Neural progenitor cell (in vitro differentiated cells): ENCODE results near the gene LY6G6D. TPM values are rescaled to one million over a fixed set of nuclear protein-coding genes. Genes with fewer than 3 reads are reported as not detected.

ENCODE experiments used
- DNase-seq: peaks from one replicate; pipeline ENCODE4 v3.0.0-alpha.2; 2016; ENCODE audit warnings: low spot score
- H2AFZ ChIP-seq: fragments of 200-600 bp; sonication (generic); replicated peaks from 2 replicates; pipeline ENCODE4 v1.6.1; 2016; ENCODE audit warnings: antibody characterized with exemption
- H3F3A ChIP-seq: fragments of 200-600 bp; sonication (generic); 2 replicates; pipeline ENCODE4 v1.6.1; 2016; ENCODE audit warnings: antibody characterized with exemption, low read depth
- H3K27ac ChIP-seq: fragments of 200-600 bp; sonication (generic); 2 replicates; pipeline ENCODE4 v1.5.1; 2016; ENCODE audit warnings: mild to moderate bottlenecking
- H3K27me3 ChIP-seq: fragments of 200-600 bp; sonication (generic); 2 replicates; pipeline ENCODE4 v1.6.1; 2016; ENCODE audit warnings: mild to moderate bottlenecking, moderate library complexity
- H3K36me3 ChIP-seq: fragments of 200-600 bp; sonication (generic); 2 replicates; pipeline ENCODE4 v1.5.1; 2016
- H3K4me1 ChIP-seq: fragments of 200-600 bp; sonication (generic); 2 replicates; pipeline ENCODE4 v1.6.1; 2016; ENCODE audit warnings: mixed run types
- H3K4me2 ChIP-seq: fragments of 200-600 bp; sonication (generic); 2 replicates; pipeline ENCODE4 v1.6.1; 2016
- H3K4me3 ChIP-seq: fragments of 200-600 bp; sonication (generic); 2 replicates; pipeline ENCODE4 v1.5.1; 2016
- H3K79me2 ChIP-seq: fragments of 200-600 bp; sonication (generic); 2 replicates; pipeline ENCODE4 v1.6.1; 2016; ENCODE audit warnings: low read depth
- H3K9ac ChIP-seq: fragments of 200-600 bp; sonication (generic); 2 replicates; pipeline ENCODE4 v1.6.1; 2016
- H3K9me3 ChIP-seq: fragments of 200-600 bp; sonication (generic); 2 replicates; pipeline ENCODE4 v1.5.1; 2016; ENCODE audit warnings: low read depth
- H4K20me1 ChIP-seq: fragments of 200-600 bp; sonication (generic); 2 replicates; pipeline ENCODE4 v1.6.1; 2016; ENCODE audit warnings: low read depth
- H3K27ac Mint-ChIP-seq: 3 replicates; pipeline ENCODE4 v1.8.0; 2021; ENCODE audit warnings: mixed read lengths
- H3K27me3 Mint-ChIP-seq: 2 replicates; pipeline ENCODE4 v1.8.0; 2022; ENCODE audit warnings: low read depth, mild to moderate bottlenecking, inconsistent platforms, moderate library complexity, mixed read lengths; ENCODE audit not compliant: insufficient read depth
- H3K36me3 Mint-ChIP-seq: 3 replicates; pipeline ENCODE4 v1.8.0; 2021; ENCODE audit warnings: mixed read lengths
- H3K4me1 Mint-ChIP-seq: 3 replicates; pipeline ENCODE4 v1.8.0; 2021; ENCODE audit warnings: mixed read lengths
- H3K4me3 Mint-ChIP-seq: 3 replicates; pipeline ENCODE4 v1.8.0; 2021; ENCODE audit warnings: mild to moderate bottlenecking, moderate library complexity, mixed read lengths
- H3K9me3 Mint-ChIP-seq: 3 replicates; pipeline ENCODE4 v1.8.0; 2020; ENCODE audit warnings: mixed read lengths
- EZH2 ChIP-seq: fragments of 200-600 bp; sonication (generic); IDR thresholded peaks from 2 replicates; pipeline ENCODE4 v1.6.1; 2017; ENCODE audit warnings: antibody characterized with exemption, mild to moderate bottlenecking, moderate library complexity
- EZH2phosphoT487 ChIP-seq: fragments of 200-600 bp; sonication (generic); IDR thresholded peaks from 2 replicates; pipeline ENCODE4 v1.6.1; 2017; ENCODE audit warnings: antibody characterized with exemption
- total RNA-seq: library from RNA; depleted of rRNA; stranded (reverse); fragments of >200 nt; gene quantifications from 2 replicates; pipeline ENCODE4 v1.2.3, GENCODE V29; 2015; ENCODE audit warnings: low replicate concordance
- TF ChIP-seq, protein P1 (sequence below): fragments of 200-600 bp; sonication (generic); IDR thresholded peaks from 2 replicates; pipeline ENCODE4 v1.5.1; 2017; ENCODE audit warnings: antibody characterized with exemption, mild to moderate bottlenecking

Gene LY6G6D
- total RNA-seq, 1 donor from 2014 or later = 0.90 TPM

GRCh38 chr6:31683591-31683990 lies 31.6 kb upstream of the LY6G6D start:
- H3K9me3 ChIP-seq = no peaks in the 10 kb centered on the region
- no peaks in the 10 kb centered on the region for H3K36me3 ChIP-seq
- H3K79me2 ChIP-seq = no peaks in the 10 kb centered on the region
- H3K27me3 Mint-ChIP-seq = peaks cover 15% of the 10 kb centered on the region
- peaks cover 5% of the 10 kb centered on the region for H4K20me1 ChIP-seq
- H3K4me3 ChIP-seq = peak overlapping the region; percentile 47
- H3F3A ChIP-seq = peaks cover 41% of the 10 kb centered on the region
- H3K27me3 ChIP-seq = peaks cover 21% of the 10 kb centered on the region
- peak overlapping the region; percentile 79 for H3K4me3 Mint-ChIP-seq
- H3K4me1 ChIP-seq = peaks cover 7% of the 10 kb centered on the region
- peaks cover 31% of the 10 kb centered on the region for H3K4me1 Mint-ChIP-seq
- no peak overlapping the region for H3K27ac ChIP-seq
- DNase-seq = no peak
- no peak for TF ChIP-seq EZH2phosphoT487
- TF ChIP-seq, protein P1, sequence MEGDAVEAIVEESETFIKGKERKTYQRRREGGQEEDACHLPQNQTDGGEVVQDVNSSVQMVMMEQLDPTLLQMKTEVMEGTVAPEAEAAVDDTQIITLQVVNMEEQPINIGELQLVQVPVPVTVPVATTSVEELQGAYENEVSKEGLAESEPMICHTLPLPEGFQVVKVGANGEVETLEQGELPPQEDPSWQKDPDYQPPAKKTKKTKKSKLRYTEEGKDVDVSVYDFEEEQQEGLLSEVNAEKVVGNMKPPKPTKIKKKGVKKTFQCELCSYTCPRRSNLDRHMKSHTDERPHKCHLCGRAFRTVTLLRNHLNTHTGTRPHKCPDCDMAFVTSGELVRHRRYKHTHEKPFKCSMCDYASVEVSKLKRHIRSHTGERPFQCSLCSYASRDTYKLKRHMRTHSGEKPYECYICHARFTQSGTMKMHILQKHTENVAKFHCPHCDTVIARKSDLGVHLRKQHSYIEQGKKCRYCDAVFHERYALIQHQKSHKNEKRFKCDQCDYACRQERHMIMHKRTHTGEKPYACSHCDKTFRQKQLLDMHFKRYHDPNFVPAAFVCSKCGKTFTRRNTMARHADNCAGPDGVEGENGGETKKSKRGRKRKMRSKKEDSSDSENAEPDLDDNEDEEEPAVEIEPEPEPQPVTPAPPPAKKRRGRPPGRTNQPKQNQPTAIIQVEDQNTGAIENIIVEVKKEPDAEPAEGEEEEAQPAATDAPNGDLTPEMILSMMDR = no peak
- no peak for TF ChIP-seq EZH2
- H3K9ac ChIP-seq = no peak overlapping the region
- H3K27ac Mint-ChIP-seq = peak overlapping the region; percentile 85
- H3K4me2 ChIP-seq = peak overlapping the region; percentile 77
- peaks cover 25% of the 10 kb centered on the region for H3K36me3 Mint-ChIP-seq
- H3K9me3 Mint-ChIP-seq = no peaks in the 10 kb centered on the region
- H2AFZ ChIP-seq = no peak overlapping the region

GRCh38 chr6:31686483-31686882 lies 28.7 kb upstream of the LY6G6D start:
- Histone ChIP-seq H2AFZ (no peak overlapping the region), H3K36me3 (no peaks in the 10 kb centered on the region), H3K27me3 (peaks cover 14% of the 10 kb centered on the region), H3K9me3 (no peaks in the 10 kb centered on the region), H3K4me2 (no peak overlapping the region), H3K4me3 (no peak overlapping the region), H3K9ac (no peak overlapping the region), H3K4me1 (peaks cover 6% of the 10 kb centered on the region), H3K79me2 (no peaks in the 10 kb centered on the region), H3F3A (peaks cover 34% of the 10 kb centered on the region), H3K27ac (no peak overlapping the region), H4K20me1 (peaks cover 8% of the 10 kb centered on the region)
- TF ChIP-seq, protein P1 = no peak
- TF ChIP-seq EZH2phosphoT487 = no peak
- TF ChIP-seq EZH2 = no peak
- H3K27me3 Mint-ChIP-seq = peaks cover 7% of the 10 kb centered on the region
- DNase-seq = no peak
- H3K4me3 Mint-ChIP-seq = no peak overlapping the region
- H3K9me3 Mint-ChIP-seq = no peaks in the 10 kb centered on the region
- peaks cover 21% of the 10 kb centered on the region for H3K4me1 Mint-ChIP-seq
- H3K27ac Mint-ChIP-seq = no peak overlapping the region
- peaks cover 36% of the 10 kb centered on the region for H3K36me3 Mint-ChIP-seq

DNA sequence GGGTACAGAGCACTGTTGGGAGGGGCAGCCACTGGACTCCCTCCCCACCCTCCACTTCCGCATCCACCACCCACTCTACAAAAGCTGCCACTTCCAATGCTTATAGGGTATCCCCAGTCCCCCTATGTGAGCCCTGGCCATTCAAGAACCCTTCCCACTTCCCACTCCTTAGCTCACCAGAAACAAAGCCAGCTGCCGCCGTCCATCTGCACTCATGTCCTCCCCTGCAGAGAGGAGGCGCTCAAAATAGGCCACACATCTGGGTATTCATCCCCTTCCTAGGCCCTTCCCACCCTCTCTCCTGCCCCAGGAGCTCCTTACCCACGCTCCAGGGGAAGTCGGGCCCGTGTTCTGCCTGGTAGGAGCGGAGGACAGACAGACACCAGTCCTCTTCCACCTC lies 27.8 kb upstream of the LY6G6D start:
- Mint-ChIP-seq H3K9me3 (no peaks in the 10 kb centered on the region), H3K27ac (no peak overlapping the region), H3K4me3 (no peak overlapping the region), H3K36me3 (peaks cover 36% of the 10 kb centered on the region), H3K27me3 (peaks cover 2% of the 10 kb centered on the region), H3K4me1 (peaks cover 14% of the 10 kb centered on the region)
- no peak overlapping the region for H3K4me3 ChIP-seq
- no peak overlapping the region for H2AFZ ChIP-seq
- peaks cover 8% of the 10 kb centered on the region for H4K20me1 ChIP-seq
- H3K79me2 ChIP-seq = no peaks in the 10 kb centered on the region
- no peak overlapping the region for H3K9ac ChIP-seq
- H3K36me3 ChIP-seq = no peaks in the 10 kb centered on the region
- no peak overlapping the region for H3K27ac ChIP-seq
- TF ChIP-seq EZH2phosphoT487 (no peak), EZH2 (no peak)
- TF ChIP-seq, protein P1 = no peak
- peaks cover 5% of the 10 kb centered on the region for H3K27me3 ChIP-seq
- H3F3A ChIP-seq = peaks cover 25% of the 10 kb centered on the region
- H3K9me3 ChIP-seq = no peaks in the 10 kb centered on the region
- H3K4me2 ChIP-seq = no peak overlapping the region
- H3K4me1 ChIP-seq = peaks cover 3% of the 10 kb centered on the region
- DNase-seq = no peak
